Measurements from ENCODE around the gene OPHN1. TPM values are rescaled to one million over a fixed set of nuclear protein-coding genes. Genes with fewer than 3 reads are reported as not detected.

Gene OPHN1
- total and polyA plus RNA-seq, 2 donors, result 4.3 to 19.6 TPM

GRCh38 chrX:68234171-68234910 is 199.0 kb downstream of the OPHN1 start:
- no peak for DNase-seq (ENCODE audit: extremely low spot score)
- H3K27ac ChIP-seq (ENCODE audit: low read depth), result no peak overlapping the region
- H3K4me1 ChIP-seq (ENCODE audit: insufficient read depth), result no peaks in the 10 kb centered on the region
- WGBS, result 77% methylated on average over 6 of the region's 6 CpGs
- H3K4me3 ChIP-seq (ENCODE audit: low read depth, low read length), result no peak overlapping the region
- H3K36me3 ChIP-seq (ENCODE audit: insufficient read depth), result no peaks in the 10 kb centered on the region

- no peak overlapping the region for H3K27ac ChIP-seq (ENCODE audit: low read depth)
- WGBS, result 78% methylated on average over 5 of the region's 5 CpGs
- DNase-seq (ENCODE audit: extremely low spot score), result no peak
- H3K4me1 ChIP-seq (ENCODE audit: insufficient read depth), result no peaks in the 10 kb centered on the region
- no peaks in the 10 kb centered on the region for H3K36me3 ChIP-seq (ENCODE audit: insufficient read depth)
- H3K4me3 ChIP-seq (ENCODE audit: low read depth, low read length), result no peak overlapping the region
Observed at GRCh38 chrX:68232206-68232605, 201.1 kb downstream of the OPHN1 start.

- no peak overlapping the region for H3K4me3 ChIP-seq (ENCODE audit: low read depth, low read length)
- H3K27ac ChIP-seq (ENCODE audit: low read depth), result no peak overlapping the region
- H3K36me3 ChIP-seq (ENCODE audit: insufficient read depth), result no peaks in the 10 kb centered on the region
- H3K4me1 ChIP-seq (ENCODE audit: insufficient read depth), result no peaks in the 10 kb centered on the region
- DNase-seq (ENCODE audit: extremely low spot score), result no peak
- WGBS, result 95% methylated on average over 1 of the region's 1 CpG
Observed at GRCh38 chrX:68209008-68209407, 224.3 kb downstream of the OPHN1 start.

- H3K27ac ChIP-seq (ENCODE audit: low read depth), result no peak overlapping the region
- WGBS, result 77% methylated on average over 1 of the region's 1 CpG
- no peak overlapping the region for H3K4me3 ChIP-seq (ENCODE audit: low read depth, low read length)
- no peak for DNase-seq (ENCODE audit: extremely low spot score)
- no peaks in the 10 kb centered on the region for H3K36me3 ChIP-seq (ENCODE audit: insufficient read depth)
- no peaks in the 10 kb centered on the region for H3K4me1 ChIP-seq (ENCODE audit: insufficient read depth)
Observed at GRCh38 chrX:68204521-68205038, 228.7 kb downstream of the OPHN1 start.

- no peak for DNase-seq (ENCODE audit: extremely low spot score)
- no peaks in the 10 kb centered on the region for H3K36me3 ChIP-seq (ENCODE audit: insufficient read depth)
- WGBS, result 94% methylated on average over 2 of the region's 2 CpGs
Observed at GRCh38 chrX:68203646-68204045, 229.6 kb downstream of the OPHN1 start.

GRCh38 chrX:68203211-68203610 is 230.1 kb downstream of the OPHN1 start:
- H3K4me3 ChIP-seq (ENCODE audit: low read depth, low read length), result no peak overlapping the region
- no peaks in the 10 kb centered on the region for H3K4me1 ChIP-seq (ENCODE audit: insufficient read depth)
- H3K36me3 ChIP-seq (ENCODE audit: insufficient read depth), result no peaks in the 10 kb centered on the region
- DNase-seq (ENCODE audit: extremely low spot score), result no peak
- no peak overlapping the region for H3K27ac ChIP-seq (ENCODE audit: low read depth)
- 89% methylated on average over 1 of the region's 1 CpG for WGBS

More at GRCh38 chrX:68203646-68204045, 229.6 kb downstream of the OPHN1 start:
- H3K27ac ChIP-seq (ENCODE audit: low read depth), result no peak overlapping the region
- no peaks in the 10 kb centered on the region for H3K4me1 ChIP-seq (ENCODE audit: insufficient read depth)
- no peak overlapping the region for H3K4me3 ChIP-seq (ENCODE audit: low read depth, low read length)

GRCh38 chrX:68199062-68199848 is 234.0 kb downstream of the OPHN1 start:
- WGBS, result 99% methylated on average over 4 of the region's 4 CpGs
- no peak overlapping the region for H3K4me3 ChIP-seq (ENCODE audit: low read depth, low read length)
- no peaks in the 10 kb centered on the region for H3K36me3 ChIP-seq (ENCODE audit: insufficient read depth)
- no peaks in the 10 kb centered on the region for H3K4me1 ChIP-seq (ENCODE audit: insufficient read depth)
- no peak for DNase-seq (ENCODE audit: extremely low spot score)
- H3K27ac ChIP-seq (ENCODE audit: low read depth), result no peak overlapping the region

- WGBS, result 39% methylated on average over 5 of the region's 5 CpGs
- peak; percentile 5 for DNase-seq (ENCODE audit: extremely low spot score)
- Histone ChIP-seq H3K4me3 (ENCODE audit: low read depth, low read length) (no peak overlapping the region), H3K36me3 (ENCODE audit: insufficient read depth) (no peaks in the 10 kb centered on the region), H3K4me1 (ENCODE audit: insufficient read depth) (no peaks in the 10 kb centered on the region), H3K27ac (ENCODE audit: low read depth) (no peak overlapping the region)
Observed at GRCh38 chrX:68196939-68197791, 236.1 kb downstream of the OPHN1 start.

GRCh38 chrX:68195561-68195960 is 237.7 kb downstream of the OPHN1 start:
- H3K27ac ChIP-seq (ENCODE audit: low read depth), result no peak overlapping the region
- no peaks in the 10 kb centered on the region for H3K36me3 ChIP-seq (ENCODE audit: insufficient read depth)
- DNase-seq (ENCODE audit: extremely low spot score), result no peak
- H3K4me1 ChIP-seq (ENCODE audit: insufficient read depth), result no peaks in the 10 kb centered on the region
- H3K4me3 ChIP-seq (ENCODE audit: low read depth, low read length), result no peak overlapping the region

- 82% methylated on average over 2 of the region's 2 CpGs for WGBS
- Histone ChIP-seq H3K27ac (ENCODE audit: low read depth) (no peak overlapping the region), H3K4me3 (ENCODE audit: low read depth, low read length) (no peak overlapping the region), H3K36me3 (ENCODE audit: insufficient read depth) (no peaks in the 10 kb centered on the region), H3K4me1 (ENCODE audit: insufficient read depth) (no peaks in the 10 kb centered on the region)
- no peak for DNase-seq (ENCODE audit: extremely low spot score)
Observed at GRCh38 chrX:68193786-68194185, 239.5 kb downstream of the OPHN1 start.

- DNase-seq (ENCODE audit: extremely low spot score), result no peak
- 82% methylated on average over 3 of the region's 3 CpGs for WGBS
- no peaks in the 10 kb centered on the region for H3K36me3 ChIP-seq (ENCODE audit: insufficient read depth)
- no peak overlapping the region for H3K4me3 ChIP-seq (ENCODE audit: low read depth, low read length)
- H3K4me1 ChIP-seq (ENCODE audit: insufficient read depth), result no peaks in the 10 kb centered on the region
- no peak overlapping the region for H3K27ac ChIP-seq (ENCODE audit: low read depth)
Observed at GRCh38 chrX:68193234-68193633, 240.1 kb downstream of the OPHN1 start.

- Histone ChIP-seq H3K4me3 (ENCODE audit: low read depth, low read length) (no peak overlapping the region), H3K36me3 (ENCODE audit: insufficient read depth) (no peaks in the 10 kb centered on the region), H3K27ac (ENCODE audit: low read depth) (no peak overlapping the region), H3K4me1 (ENCODE audit: insufficient read depth) (no peaks in the 10 kb centered on the region)
- 91% methylated on average over 2 of the region's 2 CpGs for WGBS
- no peak for DNase-seq (ENCODE audit: extremely low spot score)
Observed at GRCh38 chrX:68190799-68191198, 242.5 kb downstream of the OPHN1 start.

GRCh38 chrX:68186552-68187262 is 246.6 kb downstream of the OPHN1 start:
- no peak for DNase-seq (ENCODE audit: extremely low spot score)
- no peaks in the 10 kb centered on the region for H3K4me1 ChIP-seq (ENCODE audit: insufficient read depth)
- 66% methylated on average over 2 of the region's 2 CpGs for WGBS
- no peak overlapping the region for H3K4me3 ChIP-seq (ENCODE audit: low read depth, low read length)
- H3K27ac ChIP-seq (ENCODE audit: low read depth), result no peak overlapping the region
- no peaks in the 10 kb centered on the region for H3K36me3 ChIP-seq (ENCODE audit: insufficient read depth)
